ENCODE measurements around the gene MPV17.
"Not testable (repeated sequence)": the region's sequence is repeated elsewhere in the genome, so short reads cannot be mapped to it uniquely, and the experiment has no call there.

The MPV17 gene, protein sequence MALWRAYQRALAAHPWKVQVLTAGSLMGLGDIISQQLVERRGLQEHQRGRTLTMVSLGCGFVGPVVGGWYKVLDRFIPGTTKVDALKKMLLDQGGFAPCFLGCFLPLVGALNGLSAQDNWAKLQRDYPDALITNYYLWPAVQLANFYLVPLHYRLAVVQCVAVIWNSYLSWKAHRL

DNA sequence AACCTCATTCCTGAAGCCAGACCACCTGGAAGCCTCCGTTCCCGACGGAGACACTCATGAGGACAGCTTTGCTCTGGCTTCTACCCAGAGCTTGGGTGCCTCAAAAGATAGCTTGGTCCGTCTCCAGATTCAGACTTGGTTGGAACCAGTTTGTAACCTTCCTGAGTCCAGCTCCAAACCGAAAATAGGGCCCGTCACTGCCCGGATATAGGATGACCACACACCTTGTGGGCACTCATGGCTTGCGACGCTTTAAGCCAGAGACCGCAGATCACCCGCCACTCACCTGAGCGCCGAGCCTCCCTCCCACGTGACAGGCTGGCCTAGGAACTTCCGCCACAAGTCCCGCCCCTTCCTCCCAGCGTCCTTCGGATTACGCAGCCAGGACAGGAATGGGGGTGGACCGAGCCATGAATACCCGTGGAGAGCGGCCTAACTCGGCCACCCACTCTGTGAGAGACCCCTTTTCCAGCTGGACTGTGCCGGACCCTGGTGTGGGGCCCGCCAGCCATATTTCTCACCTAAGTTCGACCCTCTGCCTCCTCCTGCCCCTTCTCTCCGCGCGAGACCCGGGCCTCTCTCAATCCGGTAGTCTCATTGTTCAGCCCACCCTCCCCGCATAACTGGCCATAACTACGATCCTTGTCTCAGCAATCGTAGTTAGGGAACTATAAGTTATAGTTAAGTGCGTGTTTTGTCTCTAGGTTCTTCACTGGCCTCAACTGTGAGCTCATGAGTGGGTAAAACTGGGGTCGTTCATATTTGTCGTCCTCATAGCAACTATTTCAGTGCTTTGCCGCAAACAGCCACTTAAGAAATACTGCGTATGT is at the start of gene MPV17:
MPV17 (minus strand) TSS at position 332 of the 830 bp plus-strand sequence. CDS start 580 bp downstream, outside the sequence.
- in situ Hi-C loops (cut with HindIII; ENCODE audit: low sequenced_read_pairs) = no loop called here

DNA sequence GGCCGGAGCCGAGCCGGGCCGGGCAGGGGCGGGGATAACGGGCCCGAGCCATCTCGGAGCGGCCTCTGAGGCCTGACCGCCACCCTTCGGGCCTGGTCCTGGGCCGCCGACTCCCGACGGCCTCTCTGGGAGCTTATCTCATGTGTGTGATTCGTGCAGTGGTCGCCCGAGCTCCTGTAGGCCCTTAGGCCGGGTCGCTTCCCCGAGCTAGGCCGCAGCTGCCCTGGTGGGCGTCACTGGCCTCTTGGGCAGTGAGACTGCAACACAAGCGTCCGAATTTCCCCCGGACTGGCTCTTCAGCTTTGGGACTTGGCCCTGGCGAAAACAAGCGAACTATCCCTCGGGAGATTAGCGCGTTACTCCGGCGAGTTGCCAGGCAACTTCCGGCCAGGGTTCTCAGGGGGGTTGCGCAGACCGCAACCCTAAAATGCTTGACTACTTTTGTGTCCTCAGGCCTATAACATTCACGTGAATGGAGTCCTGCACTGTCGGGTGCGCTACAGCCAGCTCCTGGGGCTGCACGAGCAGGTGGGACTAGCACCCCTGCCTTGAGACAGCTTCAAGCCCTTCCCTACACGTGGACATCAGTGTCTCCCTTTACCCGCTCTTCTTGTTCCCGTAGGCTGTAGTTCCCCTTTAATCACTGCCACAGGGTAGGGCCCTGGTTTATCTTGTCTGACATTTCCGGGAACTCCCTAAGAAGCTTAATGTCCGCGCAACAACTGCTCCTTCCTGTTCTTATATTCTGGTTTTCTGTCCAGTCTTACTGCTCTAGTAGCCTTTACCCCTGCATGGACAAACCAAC is 48.1 kb upstream of the MPV17 start:
- in situ Hi-C loops (cut with HindIII; ENCODE audit: low sequenced_read_pairs) = no loop called here

GRCh38 chr2:27370026-27370815 is 47.3 kb upstream of the MPV17 start, which contains the start of the genes EIF2B4 and SNX17:
TSS of gene EIF2B4 (minus strand) at chr2:27370338. CDS start at chr2:27370314, 24 bp downstream.
TSS of gene SNX17 (plus strand) at chr2:27370616. CDS start at chr2:27370744, 128 bp downstream.
- in situ Hi-C loops (cut with HindIII; ENCODE audit: low sequenced_read_pairs) = no loop called here

GRCh38 chr2:27369471-27370025 is 46.7 kb upstream of the MPV17 start:
- in situ Hi-C loops (cut with HindIII; ENCODE audit: low sequenced_read_pairs) = no loop called here

GRCh38 chr2:27363933-27364332 is 41.0 kb upstream of the MPV17 start:
- in situ Hi-C loops (cut with HindIII; ENCODE audit: low sequenced_read_pairs) = no loop called here

DNA sequence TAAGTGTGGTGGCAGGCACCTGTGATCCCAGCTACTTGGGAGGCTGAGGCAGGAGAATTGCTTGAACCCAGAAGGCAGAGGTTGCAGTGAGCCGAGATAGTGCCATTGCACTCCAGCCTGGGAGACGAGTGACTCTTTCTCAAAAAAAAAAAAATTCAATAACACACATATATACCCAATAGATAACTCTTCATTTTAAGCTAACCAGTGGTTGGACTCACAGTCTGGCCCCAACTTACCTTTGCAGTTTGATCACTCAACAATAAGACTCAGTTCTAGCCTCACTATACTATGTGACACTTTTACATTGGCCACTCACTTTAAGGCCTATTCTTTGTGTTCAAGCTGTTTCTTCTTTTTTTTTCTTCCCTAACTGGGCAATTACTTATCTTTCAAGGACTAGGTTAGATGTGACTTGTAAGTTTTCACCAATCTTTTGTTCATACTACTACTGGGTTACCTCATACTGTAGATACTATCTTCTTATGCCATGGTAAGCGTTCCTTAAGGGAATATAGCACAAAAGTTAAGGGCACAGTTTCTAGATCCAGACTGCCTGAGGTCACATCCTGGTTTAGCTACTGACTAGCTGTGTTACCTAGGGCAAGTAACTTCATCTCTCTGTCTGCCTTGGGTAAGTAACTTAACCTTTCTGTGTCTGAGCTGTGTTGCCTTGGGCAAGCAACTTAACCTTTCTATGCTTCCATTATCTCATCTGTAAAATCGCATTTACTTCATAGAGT is 40.0 kb upstream of the MPV17 start:
- in situ Hi-C loops (cut with HindIII; ENCODE audit: low sequenced_read_pairs) = no loop called here

- in situ Hi-C loops (cut with HindIII; ENCODE audit: low sequenced_read_pairs) = no loop called here
Observed at GRCh38 chr2:27356382-27357181, 33.7 kb upstream of the MPV17 start, which contains the start of gene GTF3C2. TSS of gene GTF3C2 (minus strand) at chr2:27356764. CDS start at chr2:27343554, 13,210 bp downstream.

GRCh38 chr2:27356056-27356381 is 33.1 kb upstream of the MPV17 start:
- in situ Hi-C loops (cut with HindIII; ENCODE audit: low sequenced_read_pairs) = no loop called here

DNA sequence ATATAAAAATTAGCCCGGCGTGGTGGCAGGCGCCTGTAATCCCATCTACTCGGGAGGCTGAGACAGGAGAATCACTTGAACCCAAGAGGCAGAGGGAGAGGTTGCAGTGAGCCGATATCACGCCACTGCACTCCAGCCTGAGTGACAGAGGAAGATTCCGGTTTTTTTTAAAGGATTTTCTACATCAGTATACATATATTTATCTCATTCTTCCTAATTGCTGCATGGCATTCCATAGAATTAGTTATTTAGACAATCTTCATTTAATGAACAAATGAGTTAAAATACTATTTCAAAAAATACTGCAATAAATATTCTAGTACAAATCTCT is 31.7 kb upstream of the MPV17 start:
- in situ Hi-C loops (cut with HindIII; ENCODE audit: low sequenced_read_pairs) = no loop called here

DNA sequence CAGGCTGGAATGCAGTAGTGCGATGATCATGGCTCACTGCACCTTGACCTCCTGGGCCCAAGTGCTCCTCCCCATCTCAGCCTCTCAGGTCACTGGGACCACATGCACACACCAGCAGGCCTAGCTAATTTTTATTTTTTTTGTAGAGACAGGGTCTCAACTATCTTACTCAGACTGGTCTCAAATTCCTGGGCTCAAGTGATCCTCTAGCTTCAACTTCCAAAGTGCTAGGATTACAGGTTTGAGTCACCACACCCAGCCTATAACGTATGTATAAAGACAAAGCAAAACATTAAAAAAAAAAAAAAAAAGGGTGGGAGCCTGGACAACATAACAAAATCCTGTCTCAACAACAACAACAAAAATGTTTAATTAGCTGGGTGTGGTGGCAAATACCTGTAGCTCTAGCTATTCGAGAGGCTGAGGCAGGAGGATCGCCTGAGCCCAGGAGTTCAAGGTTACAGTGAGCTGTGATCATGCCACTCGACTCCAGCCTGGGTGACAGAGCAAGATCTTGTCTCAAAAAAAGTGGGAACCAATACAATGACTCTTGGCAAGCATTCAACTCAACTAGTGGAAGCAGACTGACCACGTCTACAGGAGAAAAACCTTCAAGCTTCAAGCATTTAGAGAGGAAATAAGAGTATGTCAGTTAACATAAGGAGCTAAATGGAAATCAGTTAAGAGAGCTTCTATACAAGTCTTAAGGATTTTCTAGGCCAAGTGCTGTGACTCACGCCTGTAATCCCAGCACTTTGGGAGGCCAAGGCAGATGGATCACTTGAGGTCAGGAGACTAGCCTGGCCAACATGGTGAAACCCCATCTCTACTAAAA is 31.1 kb upstream of the MPV17 start:
- in situ Hi-C loops (cut with HindIII; ENCODE audit: low sequenced_read_pairs) = no loop called here

GRCh38 chr2:27353386-27353761 is 30.5 kb upstream of the MPV17 start:
- in situ Hi-C loops (cut with HindIII; ENCODE audit: low sequenced_read_pairs) = not testable (repeated sequence)

GRCh38 chr2:27351802-27352598 is 29.1 kb upstream of the MPV17 start:
- in situ Hi-C loops (cut with HindIII; ENCODE audit: low sequenced_read_pairs) = no loop called here

GRCh38 chr2:27350106-27350693 is 27.3 kb upstream of the MPV17 start:
- in situ Hi-C loops (cut with HindIII; ENCODE audit: low sequenced_read_pairs) = no loop called here

- in situ Hi-C loops (cut with HindIII; ENCODE audit: low sequenced_read_pairs) = no loop called here
Observed at GRCh38 chr2:27347641-27348040, 24.7 kb upstream of the MPV17 start.

- in situ Hi-C loops (cut with HindIII; ENCODE audit: low sequenced_read_pairs) = no loop called here
Observed at GRCh38 chr2:27336173-27336572, 13.3 kb upstream of the MPV17 start.

- in situ Hi-C loops (cut with HindIII; ENCODE audit: low sequenced_read_pairs) = no loop called here
Observed at GRCh38 chr2:27335311-27335710, 12.4 kb upstream of the MPV17 start.

DNA sequence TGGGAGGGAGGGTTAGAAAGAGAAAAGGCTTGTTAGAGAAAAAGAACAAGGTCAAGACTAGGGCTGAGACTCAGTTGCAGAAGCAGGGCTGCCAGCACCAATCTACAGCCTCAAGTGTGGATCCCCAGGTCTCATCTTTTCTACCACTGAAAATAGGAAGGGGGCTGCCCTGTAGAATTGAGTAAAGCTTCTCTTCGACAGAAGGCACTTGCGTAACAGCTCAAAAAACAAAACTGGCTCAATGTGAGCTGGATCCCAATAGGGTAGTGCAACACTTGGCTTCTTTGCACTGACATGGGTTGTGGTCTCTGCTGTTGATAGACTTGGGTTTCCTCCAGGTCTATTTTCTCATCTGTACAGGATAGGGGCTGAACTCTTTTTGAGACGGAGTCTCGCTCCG is 1.8 kb upstream of the MPV17 start:
- in situ Hi-C loops (cut with HindIII; ENCODE audit: low sequenced_read_pairs) = no loop called here
